KMS-11 (cell line): ENCODE data around the gene ERRFI1.

Experiments
- H2AFZ ChIP-seq: fragments of 200-600 bp; sonication (generic); 2 replicates; pipeline ENCODE4 v1.6.1; 2016; ENCODE audit warnings: antibody characterized with exemption, mixed run types, low read depth
- H3K27ac ChIP-seq: fragments of 200-600 bp; sonication (generic); 2 replicates; pipeline ENCODE4 v1.6.1; 2016; ENCODE audit warnings: mild to moderate bottlenecking, mixed run types
- H3K27me3 ChIP-seq: fragments of 200-600 bp; sonication (generic); 2 replicates; pipeline ENCODE4 v1.6.1; 2017; ENCODE audit warnings: mild to moderate bottlenecking, low read depth, mixed run types, moderate library complexity; ENCODE audit not compliant: insufficient read depth
- H3K36me3 ChIP-seq: fragments of 200-600 bp; sonication (generic); 2 replicates; pipeline ENCODE4 v1.6.1; 2017; ENCODE audit warnings: mild to moderate bottlenecking, mixed run types; ENCODE audit not compliant: insufficient read depth
- H3K4me1 ChIP-seq: fragments of 200-600 bp; sonication (generic); 2 replicates; pipeline ENCODE4 v1.6.1; 2016; ENCODE audit warnings: mild to moderate bottlenecking, low read depth, mixed run types; ENCODE audit not compliant: poor library complexity, severe bottlenecking
- H3K4me2 ChIP-seq: fragments of 200-600 bp; sonication (generic); 2 replicates; pipeline ENCODE4 v1.7.0; 2016; ENCODE audit warnings: mild to moderate bottlenecking, mixed run types
- H3K4me3 ChIP-seq: fragments of 200-600 bp; sonication (generic); IDR thresholded peaks from 2 replicates; pipeline ENCODE4 v1.6.1; 2017; ENCODE audit warnings: low read depth, low read length, mixed read lengths; ENCODE audit not compliant: insufficient read depth
- H3K79me2 ChIP-seq: fragments of 200-600 bp; sonication (generic); 2 replicates; pipeline ENCODE4 v1.6.1; 2016; ENCODE audit warnings: low read depth, mixed run types; ENCODE audit not compliant: insufficient read depth
- H3K9ac ChIP-seq: fragments of 200-600 bp; sonication (generic); 2 replicates; pipeline ENCODE4 v1.6.1; 2016; ENCODE audit warnings: mild to moderate bottlenecking, mixed run types
- H4K20me1 ChIP-seq: fragments of 200-600 bp; sonication (generic); 2 replicates; pipeline ENCODE4 v1.6.1; 2016; ENCODE audit warnings: mild to moderate bottlenecking, mixed run types; ENCODE audit not compliant: insufficient read depth
- CTCF ChIP-seq: fragments of 200-600 bp; sonication (generic); conservative IDR thresholded peaks from 2 replicates; pipeline ENCODE4 v1.6.1; 2017; ENCODE audit warnings: low read depth, mild to moderate bottlenecking, antibody characterized with exemption, low read length, moderate library complexity, mixed read lengths

ERRFI1 gene

GRCh38 chr1:8043621-8044020, 17.5 kb upstream of the ERRFI1 start:
- Histone ChIP-seq H3K9ac (no peak overlapping the region), H2AFZ (no peak overlapping the region), H3K27me3 (no peaks in the 10 kb centered on the region), H3K36me3 (no peaks in the 10 kb centered on the region), H3K27ac (no peak overlapping the region), H3K4me3 (no peak overlapping the region), H4K20me1 (no peaks in the 10 kb centered on the region), H3K4me2 (no peak overlapping the region), H3K79me2 (no peaks in the 10 kb centered on the region), H3K4me1 (no peaks in the 10 kb centered on the region)
- TF ChIP-seq CTCF = no peak

- no peak overlapping the region for H3K4me3 ChIP-seq
- no peaks in the 10 kb centered on the region for H4K20me1 ChIP-seq
- H3K27me3 ChIP-seq = no peaks in the 10 kb centered on the region
- H3K36me3 ChIP-seq = no peaks in the 10 kb centered on the region
- H2AFZ ChIP-seq = no peak overlapping the region
- no peaks in the 10 kb centered on the region for H3K4me1 ChIP-seq
- TF ChIP-seq CTCF = no peak
- H3K27ac ChIP-seq = no peak overlapping the region
- H3K4me2 ChIP-seq = no peak overlapping the region
- no peaks in the 10 kb centered on the region for H3K79me2 ChIP-seq
- H3K9ac ChIP-seq = no peak overlapping the region
Measured at GRCh38 chr1:8042134-8042533, 16.0 kb upstream of the ERRFI1 start.

GRCh38 chr1:8040586-8040985, 14.5 kb upstream of the ERRFI1 start:
- H3K9ac ChIP-seq = no peak overlapping the region
- no peak overlapping the region for H2AFZ ChIP-seq
- no peaks in the 10 kb centered on the region for H3K4me1 ChIP-seq
- H3K36me3 ChIP-seq = no peaks in the 10 kb centered on the region
- no peaks in the 10 kb centered on the region for H3K79me2 ChIP-seq
- H3K27me3 ChIP-seq = no peaks in the 10 kb centered on the region
- TF ChIP-seq CTCF = no peak
- no peak overlapping the region for H3K27ac ChIP-seq
- no peak overlapping the region for H3K4me2 ChIP-seq
- H4K20me1 ChIP-seq = no peaks in the 10 kb centered on the region
- no peak overlapping the region for H3K4me3 ChIP-seq

GRCh38 chr1:8039071-8039470, 13.0 kb upstream of the ERRFI1 start:
- TF ChIP-seq CTCF = no peak
- no peak overlapping the region for H3K4me2 ChIP-seq
- no peaks in the 10 kb centered on the region for H3K4me1 ChIP-seq
- no peaks in the 10 kb centered on the region for H4K20me1 ChIP-seq
- H2AFZ ChIP-seq = no peak overlapping the region
- H3K4me3 ChIP-seq = no peak overlapping the region
- no peak overlapping the region for H3K27ac ChIP-seq
- no peaks in the 10 kb centered on the region for H3K79me2 ChIP-seq
- H3K9ac ChIP-seq = no peak overlapping the region
- H3K36me3 ChIP-seq = no peaks in the 10 kb centered on the region
- H3K27me3 ChIP-seq = no peaks in the 10 kb centered on the region

GRCh38 chr1:8035289-8035688, 9.2 kb upstream of the ERRFI1 start:
- H3K36me3 ChIP-seq = no peaks in the 10 kb centered on the region
- no peak overlapping the region for H3K9ac ChIP-seq
- no peak overlapping the region for H3K4me2 ChIP-seq
- TF ChIP-seq CTCF = no peak
- no peaks in the 10 kb centered on the region for H3K79me2 ChIP-seq
- H3K27me3 ChIP-seq = no peaks in the 10 kb centered on the region
- no peak overlapping the region for H2AFZ ChIP-seq
- no peaks in the 10 kb centered on the region for H4K20me1 ChIP-seq
- H3K27ac ChIP-seq = no peak overlapping the region
- no peaks in the 10 kb centered on the region for H3K4me1 ChIP-seq
- H3K4me3 ChIP-seq = no peak overlapping the region
